SU-DHL-6 (cell line): ENCODE results near the gene DCC.

ENCODE experiments used
- EZH2phosphoT487 ChIP-seq: fragments of 200-600 bp; sonication (generic), shearing (Covaris generic); conservative IDR thresholded peaks from 2 replicates; pipeline ENCODE4 v1.6.1; 2018; ENCODE audit warnings: mild to moderate bottlenecking, antibody characterized with exemption, low read length, moderate library complexity, mixed read lengths
- TF ChIP-seq, protein P1 (sequence below): fragments of 200-600 bp; sonication (generic); IDR thresholded peaks from one replicate; pipeline ENCODE4 v1.5.1; 2017; ENCODE audit warnings: antibody characterized with exemption, mild to moderate bottlenecking, low read length, moderate library complexity; ENCODE audit not compliant: insufficient read depth, poor library complexity, severe bottlenecking

DNA sequence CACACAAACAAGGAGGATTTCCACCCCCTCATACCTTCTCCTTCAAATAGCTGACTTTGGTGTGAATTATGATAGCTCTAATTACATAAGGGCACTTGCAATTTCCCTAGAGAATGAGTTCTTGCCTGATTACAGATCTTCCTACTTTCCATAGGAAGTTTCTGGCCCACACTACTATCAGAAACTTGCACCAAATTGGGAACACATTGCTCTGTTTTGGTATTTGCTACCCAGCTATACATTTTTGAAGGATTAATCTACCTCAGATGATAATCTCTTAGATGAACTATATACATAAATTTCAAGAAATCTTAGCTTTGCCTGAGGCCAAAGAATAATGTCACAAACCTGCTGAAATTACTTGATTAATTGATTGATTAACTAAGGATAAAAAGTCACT lies 4.9 kb downstream of the DCC start:
- TF ChIP-seq, protein P1, sequence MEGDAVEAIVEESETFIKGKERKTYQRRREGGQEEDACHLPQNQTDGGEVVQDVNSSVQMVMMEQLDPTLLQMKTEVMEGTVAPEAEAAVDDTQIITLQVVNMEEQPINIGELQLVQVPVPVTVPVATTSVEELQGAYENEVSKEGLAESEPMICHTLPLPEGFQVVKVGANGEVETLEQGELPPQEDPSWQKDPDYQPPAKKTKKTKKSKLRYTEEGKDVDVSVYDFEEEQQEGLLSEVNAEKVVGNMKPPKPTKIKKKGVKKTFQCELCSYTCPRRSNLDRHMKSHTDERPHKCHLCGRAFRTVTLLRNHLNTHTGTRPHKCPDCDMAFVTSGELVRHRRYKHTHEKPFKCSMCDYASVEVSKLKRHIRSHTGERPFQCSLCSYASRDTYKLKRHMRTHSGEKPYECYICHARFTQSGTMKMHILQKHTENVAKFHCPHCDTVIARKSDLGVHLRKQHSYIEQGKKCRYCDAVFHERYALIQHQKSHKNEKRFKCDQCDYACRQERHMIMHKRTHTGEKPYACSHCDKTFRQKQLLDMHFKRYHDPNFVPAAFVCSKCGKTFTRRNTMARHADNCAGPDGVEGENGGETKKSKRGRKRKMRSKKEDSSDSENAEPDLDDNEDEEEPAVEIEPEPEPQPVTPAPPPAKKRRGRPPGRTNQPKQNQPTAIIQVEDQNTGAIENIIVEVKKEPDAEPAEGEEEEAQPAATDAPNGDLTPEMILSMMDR: no peak
- no peak for TF ChIP-seq EZH2phosphoT487
